ENCODE results near the gene HDAC11.
"Not testable (repeated sequence)": the region's sequence is repeated elsewhere in the genome, so short reads cannot be mapped to it uniquely, and the experiment has no call there.

Gene HDAC11

DNA sequence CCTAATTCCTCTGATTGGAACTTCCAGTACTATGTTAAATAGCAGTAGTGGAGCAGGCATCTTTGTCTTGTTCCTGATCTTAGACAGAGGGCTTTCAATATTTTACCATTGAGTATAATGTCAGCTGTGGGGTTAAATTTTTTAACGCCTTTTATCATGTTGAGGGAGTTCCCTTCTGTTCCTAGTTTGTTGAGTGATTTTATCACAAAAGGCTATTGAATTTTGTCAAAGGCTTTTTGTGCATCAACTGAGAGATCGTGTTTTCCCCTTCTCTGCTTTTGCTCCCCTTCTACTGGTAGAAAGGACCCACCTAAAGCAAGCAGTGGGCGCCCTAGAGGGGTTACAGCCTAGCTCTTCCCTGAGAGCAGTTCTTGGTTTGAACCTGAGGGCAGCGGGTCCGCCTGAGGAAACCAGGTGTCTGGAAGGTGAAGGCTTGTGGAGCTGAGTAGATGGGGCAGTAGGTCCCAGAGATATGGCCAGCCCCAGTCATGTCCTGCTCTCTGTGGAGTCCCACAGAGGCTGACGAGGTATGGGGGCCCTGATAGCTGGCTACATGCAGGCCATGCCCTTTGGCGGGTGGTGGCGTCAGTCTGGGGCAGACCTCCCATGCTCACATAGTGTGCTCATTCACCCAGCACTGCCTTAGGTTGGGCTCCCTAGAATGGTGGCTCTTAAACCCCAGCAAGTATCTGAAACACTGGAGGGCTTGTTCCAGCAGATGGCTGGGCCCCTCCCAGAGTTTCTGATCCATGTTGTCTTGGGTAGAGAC lies 11.3 kb downstream of the HDAC11 start:
- DNase-seq (ENCODE audit: low read depth in 1 of 2, low spot score in 1 of 2): no peak
- no peak for TF ChIP-seq JUND (IDR thresholded peaks at IDR 0.05; ENCODE audit: low read depth)
- in situ Hi-C loops (cut with HindIII; ENCODE audit: low pct_unique_long_range_greater_than_20kb, low sequenced_read_pairs): no loop called here

DNA sequence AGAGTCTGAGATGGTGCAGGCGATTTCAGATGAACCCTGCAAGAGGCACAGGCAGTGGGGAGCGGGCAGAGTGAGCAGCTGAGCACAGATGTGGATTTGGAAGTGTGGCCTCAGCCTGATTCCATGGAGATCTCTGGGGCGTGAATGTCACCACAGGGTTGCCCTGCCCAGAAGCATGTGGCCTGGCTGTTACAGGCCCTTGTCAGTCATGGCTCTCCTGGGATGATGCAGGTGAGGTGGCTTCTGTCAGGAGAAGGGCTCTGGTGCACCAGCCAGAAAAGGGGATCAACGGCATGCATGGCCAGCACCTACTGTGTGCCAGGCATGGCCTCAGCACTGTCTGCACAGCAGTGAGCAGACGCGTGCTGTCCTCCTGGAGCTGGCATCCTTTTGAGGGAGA lies 11.9 kb downstream of the HDAC11 start:
- no peak for TF ChIP-seq JUND (IDR thresholded peaks at IDR 0.05; ENCODE audit: low read depth)
- no peak for DNase-seq (ENCODE audit: low read depth in 1 of 2, low spot score in 1 of 2)
- in situ Hi-C loops (cut with HindIII; ENCODE audit: low pct_unique_long_range_greater_than_20kb, low sequenced_read_pairs): no loop called here

DNA sequence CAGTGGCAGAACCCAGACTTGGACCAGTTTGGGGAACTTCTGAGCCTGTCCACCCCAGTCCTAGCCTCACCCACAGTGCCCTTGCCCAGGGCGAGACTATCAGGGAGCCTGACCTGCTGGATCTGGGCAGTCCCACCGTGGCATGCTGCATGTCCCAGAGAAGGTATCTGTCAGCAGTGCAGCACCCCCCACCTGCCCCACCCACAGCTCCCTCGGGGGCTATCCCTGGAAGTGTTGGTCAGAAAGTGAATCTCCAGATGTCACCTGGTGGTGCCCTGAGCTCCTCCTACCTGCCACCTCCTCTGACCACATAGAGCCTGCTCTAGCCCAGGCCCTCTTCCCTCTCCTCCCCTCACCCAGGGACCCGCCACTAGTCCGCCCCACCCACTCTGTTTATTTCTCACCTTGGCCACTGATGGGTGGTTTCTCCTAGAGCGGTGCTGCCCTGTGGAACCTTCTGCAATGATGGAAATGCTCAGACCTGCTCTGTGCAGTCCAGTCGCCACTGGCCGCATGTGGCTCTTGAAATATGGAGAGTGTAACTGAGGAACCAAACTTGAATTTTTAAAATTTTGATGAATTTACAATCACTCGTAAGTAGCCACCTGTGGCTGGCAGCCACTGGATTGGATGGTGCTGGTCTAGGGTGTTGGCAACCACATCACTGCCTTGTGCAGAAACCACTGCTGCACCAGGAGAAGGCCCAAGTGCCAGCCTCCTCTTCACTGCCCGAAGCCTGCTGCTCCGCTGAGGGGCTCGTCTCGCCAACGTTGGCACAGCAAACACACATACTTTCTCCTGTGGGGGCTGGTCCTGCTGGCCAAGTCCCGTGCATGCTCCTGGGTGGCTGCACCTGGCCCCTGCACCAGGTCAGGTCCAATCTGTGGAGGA lies 13.1 kb downstream of the HDAC11 start:
- in situ Hi-C loops (cut with HindIII; ENCODE audit: low pct_unique_long_range_greater_than_20kb, low sequenced_read_pairs): no loop called here
- no peak for TF ChIP-seq JUND (IDR thresholded peaks at IDR 0.05; ENCODE audit: low read depth)
- no peak for DNase-seq (ENCODE audit: low read depth in 1 of 2, low spot score in 1 of 2)

DNA sequence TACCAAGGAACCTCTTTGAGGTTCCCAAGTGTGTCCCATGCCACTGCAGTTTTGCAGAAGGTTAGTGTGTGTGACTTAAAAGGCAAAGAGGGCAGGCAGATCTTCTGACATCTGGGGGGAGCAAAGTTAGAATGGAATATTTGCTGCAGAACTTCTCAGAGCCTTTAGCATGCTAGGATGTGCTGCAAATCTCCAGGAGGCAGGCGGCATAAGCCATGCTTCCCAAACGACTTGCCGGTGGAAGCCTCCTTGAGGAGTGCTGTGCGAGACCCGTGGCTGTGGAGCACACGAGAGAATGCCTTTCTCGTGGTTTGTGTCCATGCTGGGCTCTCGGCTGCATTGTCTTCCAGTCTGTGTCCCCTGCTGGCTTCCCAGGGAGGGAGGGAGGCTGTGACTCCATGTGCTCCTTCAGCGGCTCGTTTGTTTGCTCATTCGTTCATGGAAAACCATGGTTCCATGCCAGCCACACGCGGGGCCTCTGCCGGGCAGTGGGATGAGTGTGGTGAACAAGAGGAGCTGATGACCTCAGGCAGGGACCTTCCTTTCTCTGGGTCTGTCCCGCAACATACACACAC lies 13.8 kb downstream of the HDAC11 start:
- in situ Hi-C loops (cut with HindIII; ENCODE audit: low pct_unique_long_range_greater_than_20kb, low sequenced_read_pairs): no loop called here
- DNase-seq (ENCODE audit: low read depth in 1 of 2, low spot score in 1 of 2): no peak
- no peak for TF ChIP-seq JUND (IDR thresholded peaks at IDR 0.05; ENCODE audit: low read depth)

DNA sequence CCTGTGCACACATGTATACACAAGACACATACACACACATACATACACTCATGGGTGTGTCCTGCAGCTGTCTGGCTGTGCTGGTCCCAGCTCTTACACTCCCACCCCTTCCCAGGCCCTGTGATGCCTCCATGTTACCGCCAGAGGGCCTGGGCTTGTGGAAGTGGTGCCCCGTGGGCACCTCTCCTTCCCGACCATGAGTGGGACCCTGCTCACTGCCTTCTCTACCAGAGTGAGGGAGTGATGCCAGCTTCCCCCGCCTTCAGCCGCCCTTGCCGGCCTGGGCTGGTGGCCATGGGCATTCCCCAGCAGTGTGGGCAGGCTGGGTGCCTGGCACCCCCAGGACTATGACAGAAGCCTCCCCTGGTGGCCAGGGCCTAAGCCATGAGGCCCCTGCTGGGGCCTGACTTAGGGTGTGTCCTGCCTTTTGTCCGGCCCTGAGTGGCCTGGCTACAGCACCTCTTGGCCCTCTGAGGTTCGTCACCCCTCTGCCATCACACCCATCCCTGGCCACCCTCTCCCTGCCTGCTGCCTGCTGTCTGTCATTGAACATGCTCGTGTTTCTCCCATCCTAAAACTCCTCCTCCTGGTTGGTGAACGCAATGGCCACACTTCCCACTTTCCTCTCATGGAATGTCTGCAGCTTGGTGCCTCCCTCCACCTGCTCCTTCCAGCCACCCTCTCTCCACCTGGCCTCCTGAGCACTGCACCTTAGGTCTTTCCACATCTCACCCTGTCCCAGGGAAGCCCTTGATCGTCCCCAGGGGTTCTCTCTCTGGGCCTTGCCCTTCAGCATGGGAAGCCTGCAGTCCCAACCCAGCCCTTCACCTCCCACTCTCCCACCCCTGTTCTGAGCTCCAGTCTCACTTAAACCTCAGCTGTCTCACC lies 14.6 kb downstream of the HDAC11 start:
- no peak for TF ChIP-seq JUND (IDR thresholded peaks at IDR 0.05; ENCODE audit: low read depth)
- in situ Hi-C loops (cut with HindIII; ENCODE audit: low pct_unique_long_range_greater_than_20kb, low sequenced_read_pairs): no loop called here
- peak in 1 of 2 experiments; percentile 51 for DNase-seq (ENCODE audit: low read depth in 1 of 2, low spot score in 1 of 2)

DNA sequence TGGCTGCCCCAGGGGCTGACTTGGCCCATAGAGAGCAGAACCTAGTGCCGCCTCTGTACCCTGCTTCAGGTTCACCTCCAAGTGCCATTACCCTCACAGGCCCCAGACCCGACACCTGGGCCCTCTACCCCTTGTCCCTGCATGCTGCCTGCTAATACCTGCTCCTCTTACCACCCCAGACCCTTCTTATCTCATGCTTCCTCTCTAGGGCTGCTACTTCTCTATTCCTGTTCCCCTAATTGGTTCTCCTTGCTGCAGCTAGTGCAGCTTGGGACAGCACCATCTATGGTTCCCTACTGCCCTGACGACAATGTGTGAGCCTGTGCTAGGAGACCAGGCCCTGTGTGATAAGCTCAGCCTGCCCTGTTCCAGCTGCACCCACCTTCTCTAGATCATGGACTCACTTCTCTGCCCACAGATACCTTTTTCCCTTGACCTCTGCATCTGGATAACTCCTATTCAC lies 15.3 kb downstream of the HDAC11 start:
- in situ Hi-C loops (cut with HindIII; ENCODE audit: low pct_unique_long_range_greater_than_20kb, low sequenced_read_pairs): no loop called here

DNA sequence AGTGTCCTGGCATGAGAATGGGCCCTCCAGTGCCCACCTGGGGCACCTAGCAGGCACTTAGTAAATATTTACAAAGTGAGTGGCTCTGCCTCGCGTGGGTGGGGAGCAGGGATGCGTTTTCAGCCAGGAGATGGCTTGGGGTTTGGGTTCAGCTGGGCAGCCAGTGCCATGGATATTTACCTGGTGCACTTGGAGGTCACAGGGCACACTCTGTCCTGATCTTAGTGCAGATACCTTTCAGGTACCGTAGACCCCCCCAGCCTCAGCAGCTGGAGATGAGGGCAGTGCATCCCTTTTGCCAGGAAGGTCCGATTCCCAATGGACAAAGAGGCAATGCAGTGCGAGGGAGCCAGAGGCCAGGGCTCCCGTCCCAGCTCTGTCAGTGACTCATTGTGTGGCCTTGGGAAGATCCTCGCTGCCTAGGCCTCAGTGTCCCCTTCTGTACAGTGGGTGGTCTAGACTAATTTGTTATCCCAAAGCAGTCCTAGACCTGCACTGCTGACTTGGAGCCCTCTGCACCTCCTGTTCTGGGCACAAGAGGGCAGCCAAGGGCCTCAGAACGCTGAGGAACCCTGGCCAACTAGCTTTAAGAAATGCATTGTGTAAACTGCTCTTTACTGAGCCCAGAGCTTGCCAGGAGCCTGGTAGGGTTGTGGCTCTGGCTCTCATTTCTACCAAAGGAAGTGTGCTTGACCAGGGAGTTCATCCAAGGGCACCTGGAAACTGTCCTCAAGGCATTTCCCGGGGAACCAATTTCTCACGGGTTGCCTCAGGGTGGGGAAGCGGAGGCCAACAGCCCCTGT lies 16.0 kb downstream of the HDAC11 start:
- TF ChIP-seq JUND (IDR thresholded peaks at IDR 0.05; ENCODE audit: low read depth): no peak
- in situ Hi-C loops (cut with HindIII; ENCODE audit: low pct_unique_long_range_greater_than_20kb, low sequenced_read_pairs): no loop called here
- DNase-seq (ENCODE audit: low read depth in 1 of 2, low spot score in 1 of 2): peak; percentile 69 to 91

More for the DNA sequence above, 15.3 kb downstream of the HDAC11 start:
- no peak for TF ChIP-seq JUND (IDR thresholded peaks at IDR 0.05; ENCODE audit: low read depth)
- DNase-seq (ENCODE audit: low read depth in 1 of 2, low spot score in 1 of 2): no peak

DNA sequence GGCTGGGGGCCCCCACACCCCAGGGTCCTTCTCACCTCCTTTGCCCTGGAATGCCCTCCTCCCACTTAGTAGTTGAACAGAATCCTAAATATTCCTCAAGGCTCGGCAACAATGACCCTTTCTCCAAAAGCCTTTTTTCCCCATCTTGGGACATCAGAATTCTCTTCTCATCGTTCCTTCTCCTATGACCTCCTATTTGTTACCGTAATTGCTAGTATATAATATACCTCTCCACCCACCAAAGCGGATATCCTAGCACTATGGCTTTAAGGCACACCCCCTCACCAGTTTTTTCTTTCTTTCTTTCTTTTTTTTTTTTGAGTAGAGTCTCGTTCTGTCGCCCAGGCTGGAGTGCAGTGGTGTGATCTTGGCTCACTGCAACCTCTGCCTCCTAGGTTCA lies 16.8 kb downstream of the HDAC11 start:
- TF ChIP-seq JUND (IDR thresholded peaks at IDR 0.05; ENCODE audit: low read depth): no peak
- DNase-seq (ENCODE audit: low read depth in 1 of 2, low spot score in 1 of 2): no peak
- in situ Hi-C loops (cut with HindIII; ENCODE audit: low pct_unique_long_range_greater_than_20kb, low sequenced_read_pairs): no loop called here

DNA sequence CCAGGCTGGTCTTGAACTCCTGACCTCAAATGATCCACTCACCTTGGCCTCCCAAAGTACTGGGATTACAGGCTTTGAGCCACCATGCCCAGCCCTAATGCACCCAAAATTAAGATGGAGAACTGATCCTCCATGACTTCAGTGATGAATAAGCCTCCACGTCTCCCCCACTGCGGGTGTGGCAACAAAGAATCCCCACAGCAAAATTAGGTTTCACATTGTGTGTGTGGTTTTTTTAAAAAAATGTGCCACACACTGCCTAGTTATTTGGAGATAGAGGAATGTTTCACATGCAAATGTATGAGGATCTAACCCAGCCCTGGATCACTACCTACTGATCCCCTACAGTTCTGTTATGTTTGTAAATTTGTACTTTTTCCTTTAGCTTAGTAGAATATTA lies 17.3 kb downstream of the HDAC11 start:
- no peak for DNase-seq (ENCODE audit: low read depth in 1 of 2, low spot score in 1 of 2)
- TF ChIP-seq JUND (IDR thresholded peaks at IDR 0.05; ENCODE audit: low read depth): no peak
- in situ Hi-C loops (cut with HindIII; ENCODE audit: low pct_unique_long_range_greater_than_20kb, low sequenced_read_pairs): no loop called here

DNA sequence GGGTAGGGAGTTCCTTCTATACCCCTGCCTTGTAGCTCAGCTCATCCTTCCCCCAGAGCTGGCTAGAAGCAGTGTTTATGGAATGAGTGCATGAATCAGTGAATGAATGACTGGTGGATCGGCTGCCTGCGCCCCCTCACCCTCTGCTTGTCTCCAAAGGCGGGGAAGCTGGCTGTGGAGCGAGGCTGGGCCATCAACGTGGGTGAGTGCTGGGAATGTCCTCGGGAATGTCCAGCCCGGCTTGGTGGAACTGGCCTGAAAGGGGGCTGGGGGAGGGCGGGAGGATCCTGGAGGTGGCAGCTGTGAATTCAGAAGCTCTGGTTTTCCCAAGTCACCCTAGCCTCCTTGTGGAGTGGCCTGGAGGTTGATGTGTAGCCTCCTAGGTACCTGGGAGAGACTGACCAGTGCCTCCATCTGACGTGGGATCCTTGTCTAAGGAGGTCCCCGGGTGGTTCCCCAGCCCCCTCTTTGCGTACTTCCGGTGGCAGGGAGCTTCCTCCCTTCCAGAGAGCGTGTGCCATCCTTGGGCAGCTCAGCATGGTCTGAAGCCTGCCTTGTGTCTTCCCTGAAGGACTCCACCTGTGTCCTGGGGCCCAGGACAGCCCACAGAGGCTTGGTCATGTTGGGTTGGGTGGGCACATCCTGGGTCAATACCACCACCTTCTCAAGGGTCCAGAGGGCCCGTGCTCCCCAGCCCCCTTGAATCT lies 18.4 kb downstream of the HDAC11 start:
- in situ Hi-C loops (cut with HindIII; ENCODE audit: low pct_unique_long_range_greater_than_20kb, low sequenced_read_pairs): no loop called here
- DNase-seq (ENCODE audit: low read depth in 1 of 2, low spot score in 1 of 2): no peak
- TF ChIP-seq JUND (IDR thresholded peaks at IDR 0.05; ENCODE audit: low read depth): no peak

DNA sequence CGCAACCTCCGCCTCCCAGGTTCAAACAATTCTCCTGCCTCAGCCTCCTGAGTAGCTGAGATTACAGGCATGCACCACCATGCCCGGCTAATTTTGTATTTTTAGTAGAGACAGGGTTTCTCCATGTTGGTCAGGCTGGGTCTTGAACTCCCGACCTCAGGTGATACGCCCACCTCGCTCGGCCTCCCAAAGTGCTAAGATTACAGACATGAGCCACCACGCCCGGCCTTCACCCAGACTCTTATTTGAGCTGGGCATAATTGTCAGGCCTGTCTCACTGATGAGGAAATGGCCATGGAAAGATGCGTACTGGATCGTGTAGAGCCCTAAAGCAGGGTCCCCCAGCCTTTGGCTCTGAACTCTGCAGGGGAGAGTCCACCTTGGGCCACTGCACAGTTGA lies 19.1 kb downstream of the HDAC11 start:
- DNase-seq (ENCODE audit: low read depth in 1 of 2, low spot score in 1 of 2); in situ Hi-C loops (cut with HindIII; ENCODE audit: low pct_unique_long_range_greater_than_20kb, low sequenced_read_pairs): not testable (repeated sequence)

Data from T47D (cell line).